Keratinocyte (primary cell): ENCODE results near the gene MROH2A.
"Not testable (repeated sequence)": the region's sequence is repeated elsewhere in the genome, so short reads cannot be mapped to it uniquely, and the experiment has no call there.

ENCODE experiments used
- CTCF ChIP-seq, 3 experiments: IDR thresholded peaks in 1 of 3; conservative IDR thresholded peaks in 1 of 3; optimal IDR thresholded peaks in 1 of 3; 2 replicates in 2 of 3; 3 replicates in 1 of 3; pipeline versions ENCODE3 to v1.5.1; 2011; ENCODE audit warnings: low read length in 3 of 3, mild to moderate bottlenecking in 3 of 3, moderate library complexity in 2 of 3, control low read depth in 1 of 3, inconsistent platforms in 1 of 3; ENCODE audit not compliant: insufficient read depth in 2 of 3; ENCODE audit errors: extremely low read depth in 1 of 3
- EZH2 ChIP-seq: IDR thresholded peaks from one replicate; pipeline ENCODE4 v1.6.1; 2012; ENCODE audit warnings: inconsistent platforms, mild to moderate bottlenecking, low read length, moderate library complexity

GRCh38 chr2:233750689-233751088 is 27.4 kb upstream of the MROH2A start:
- not testable (repeated sequence) for TF ChIP-seq CTCF (optimal IDR thresholded peaks at IDR 0.05 in 1 of 3, IDR thresholded peaks at IDR 0.05 in 1 of 3, conservative IDR thresholded peaks at IDR 0.05 in 1 of 3; ENCODE audit: extremely low read depth in 1 of 3, insufficient read depth in 2 of 3, low read length in 3 of 3); EZH2
